H9 (cell line): ENCODE measurements around the gene LIPC. TPM values are rescaled to one million over a fixed set of nuclear protein-coding genes. Genes with fewer than 3 reads are reported as not detected.

Experiments used
- DNase-seq: peaks from one replicate; pipeline ENCODE4 v3.0.0-alpha.2; 2017
- H2AFZ ChIP-seq: one replicate; pipeline ENCODE4 v1.6.1; 2013; ENCODE audit warnings: mild to moderate bottlenecking, low read length, control low read depth, moderate library complexity
- H2AK5ac ChIP-seq: 2 replicates; pipeline ENCODE4 v1.6.1; 2013; ENCODE audit warnings: low read length, control low read depth, mixed read lengths; ENCODE audit not compliant: insufficient read length
- H2BK120ac ChIP-seq: one replicate; pipeline ENCODE4 v1.6.1; 2013; ENCODE audit warnings: low read depth, mild to moderate bottlenecking, low read length, control low read depth, inconsistent platforms; ENCODE audit not compliant: poor library complexity, severe bottlenecking
- H2BK12ac ChIP-seq: 2 replicates; pipeline ENCODE4 v1.6.1; 2013; ENCODE audit warnings: low read length, control low read depth, mixed read lengths, low read depth; ENCODE audit not compliant: insufficient read length
- H2BK15ac ChIP-seq: 2 replicates; pipeline ENCODE4 v1.6.1; 2013; ENCODE audit warnings: low read depth, low read length, control low read depth
- H2BK20ac ChIP-seq: one replicate; pipeline ENCODE4 v1.6.1; 2013; ENCODE audit warnings: low read depth, mild to moderate bottlenecking, low read length, control low read depth, inconsistent platforms; ENCODE audit not compliant: poor library complexity, severe bottlenecking
- H2BK5ac ChIP-seq: 2 replicates; pipeline ENCODE4 v1.6.1; 2013; ENCODE audit warnings: low read length, control low read depth, mixed read lengths; ENCODE audit not compliant: insufficient read length
- H3K14ac ChIP-seq: 2 replicates; pipeline ENCODE4 v1.6.1; 2013; ENCODE audit warnings: low read length, control low read depth; ENCODE audit not compliant: insufficient read depth
- H3K18ac ChIP-seq: 2 replicates; pipeline ENCODE4 v1.6.1; 2013; ENCODE audit warnings: low read depth, mild to moderate bottlenecking, mixed read lengths, low read length, control low read depth; ENCODE audit not compliant: insufficient read length
- H3K23ac ChIP-seq: 2 replicates; pipeline ENCODE4 v1.6.1; 2013; ENCODE audit warnings: low read length, control low read depth, mixed read lengths, low read depth; ENCODE audit not compliant: insufficient read length
- H3K23me2 ChIP-seq: 2 replicates; pipeline ENCODE4 v1.6.1; 2013; ENCODE audit warnings: low read depth, mild to moderate bottlenecking, mixed read lengths, low read length, control low read depth; ENCODE audit not compliant: insufficient read length, poor library complexity, severe bottlenecking
- H3K27ac ChIP-seq: 2 replicates; pipeline ENCODE4 v1.5.1; 2013; ENCODE audit warnings: low read length, control low read depth, mixed read lengths, low read depth; ENCODE audit not compliant: insufficient read length
- H3K27me3 ChIP-seq: 2 replicates; pipeline ENCODE4 v1.6.1; 2013; ENCODE audit warnings: low read length, control low read depth, inconsistent platforms; ENCODE audit not compliant: insufficient read depth
- H3K4ac ChIP-seq: 2 replicates; pipeline ENCODE4 v1.6.1; 2013; ENCODE audit warnings: low read depth, mild to moderate bottlenecking, control low read depth, inconsistent platforms, low read length, moderate library complexity
- H3K4me1 ChIP-seq: 2 replicates; pipeline ENCODE4 v1.6.1; 2013; ENCODE audit warnings: low read length, control low read depth, inconsistent platforms; ENCODE audit not compliant: insufficient read depth
- H3K4me2 ChIP-seq: 2 replicates; pipeline ENCODE4 v1.6.1; 2013; ENCODE audit warnings: low read length, control low read depth, mixed read lengths; ENCODE audit not compliant: insufficient read length, insufficient read depth
- H3K56ac ChIP-seq: 2 replicates; pipeline ENCODE4 v1.6.1; 2013; ENCODE audit warnings: low read depth, mild to moderate bottlenecking, mixed read lengths, low read length, control low read depth; ENCODE audit not compliant: insufficient read length
- H3K79me1 ChIP-seq: 2 replicates; pipeline ENCODE4 v1.6.1; 2013; ENCODE audit warnings: low read depth, mild to moderate bottlenecking, moderate library complexity, low read length, control low read depth, inconsistent platforms; ENCODE audit not compliant: insufficient read depth, poor library complexity, severe bottlenecking
- H3K79me2 ChIP-seq: 2 replicates; pipeline ENCODE4 v1.6.1; 2013; ENCODE audit warnings: low read length, control low read depth, inconsistent platforms; ENCODE audit not compliant: insufficient read depth
- H3K9ac ChIP-seq: 2 replicates; pipeline ENCODE4 v1.6.1; 2013; ENCODE audit warnings: low read length, control low read depth, mixed read lengths; ENCODE audit not compliant: insufficient read length; ENCODE audit errors: extremely low read depth
- H3K9me3 ChIP-seq: one replicate; pipeline ENCODE4 v1.6.1; 2013; ENCODE audit warnings: low read depth, low read length, inconsistent platforms; ENCODE audit not compliant: control insufficient read depth
- H3T11ph ChIP-seq: one replicate; pipeline ENCODE4 v1.6.1; 2013; ENCODE audit warnings: mild to moderate bottlenecking, low read length, control low read depth, inconsistent platforms
- H4K20me1 ChIP-seq: one replicate; pipeline ENCODE4 v1.6.1; 2013; ENCODE audit not compliant: control insufficient read depth, insufficient read length, insufficient read depth
- H4K5ac ChIP-seq: 2 replicates; pipeline ENCODE4 v1.6.1; 2013; ENCODE audit warnings: low read depth, mild to moderate bottlenecking, mixed read lengths, low read length, control low read depth; ENCODE audit not compliant: insufficient read length
- H4K8ac ChIP-seq: replicated peaks from 2 replicates; pipeline ENCODE4 v1.6.1; 2013; ENCODE audit warnings: low read length, control low read depth, mixed read lengths, low read depth; ENCODE audit not compliant: insufficient read length
- H4K91ac ChIP-seq: 2 replicates; pipeline ENCODE4 v1.6.1; 2013; ENCODE audit warnings: low read depth, mild to moderate bottlenecking, moderate library complexity, mixed read lengths, low read length, control low read depth; ENCODE audit not compliant: insufficient read length
- H3K27ac Mint-ChIP-seq, 3 experiments: 2 replicates in 2 of 3; 3 replicates in 1 of 3; pipeline ENCODE4 v1.8.0; 2020 to 2021; ENCODE audit warnings: mixed read lengths in 3 of 3, mild to moderate bottlenecking in 1 of 3, moderate library complexity in 1 of 3
- H3K27me3 Mint-ChIP-seq: 2 replicates; pipeline ENCODE4 v1.8.0; 2021; ENCODE audit warnings: low read depth, mild to moderate bottlenecking, moderate library complexity, mixed read lengths
- H3K36me3 Mint-ChIP-seq, 3 experiments: 2 replicates in 2 of 3; 3 replicates in 1 of 3; pipeline ENCODE4 v1.8.0; 2020 to 2021; ENCODE audit warnings: low read depth in 3 of 3, mixed read lengths in 3 of 3; ENCODE audit not compliant: insufficient read depth in 1 of 3
- H3K4me1 Mint-ChIP-seq, 2 experiments: 2 replicates each; pipeline ENCODE4 v1.8.0; 2020; ENCODE audit warnings: mixed read lengths in 2 of 2
- H3K4me3 Mint-ChIP-seq, 2 experiments: 2 replicates in 1 of 2; 3 replicates in 1 of 2; pipeline ENCODE4 v1.8.0; 2020 to 2021; ENCODE audit warnings: mild to moderate bottlenecking in 2 of 2, mixed read lengths in 2 of 2, moderate library complexity in 1 of 2
- H3K9me3 Mint-ChIP-seq, 2 experiments: 2 replicates in 1 of 2; 3 replicates in 1 of 2; pipeline ENCODE4 v1.8.0; 2020; ENCODE audit warnings: mild to moderate bottlenecking in 2 of 2, mixed read lengths in 2 of 2, moderate library complexity in 1 of 2
- CTCF ChIP-seq: fragments of 200-600 bp; sonication (generic); conservative IDR thresholded peaks from 3 replicates; pipeline ENCODE4 v1.8.0; 2021; ENCODE audit warnings: antibody characterized with exemption, mild to moderate bottlenecking
- WGBS: extraction: QIAGEN DNeasy Blood & Tissue Kit; methylation state at CpG from one replicate; pipeline ENCODE4 v1.1.7; 2013; ENCODE audit warnings: missing lambda C conversion rate, low lambda C conversion rate, mixed read lengths; ENCODE audit not compliant: insufficient read length; ENCODE audit errors: extremely low coverage; 5-methylcytosine and 5-hydroxymethylcytosine counted together
- total RNA-seq: library from RNA; stranded (reverse); gene quantifications from 2 replicates; pipeline ENCODE4 v1.2.1, GENCODE V29; 2021

LIPC gene
- total RNA-seq, 1 experiment from 2014 or later = not detected

- Histone ChIP-seq H3K9me3 (no peaks in the 10 kb centered on the region), H3K79me1 (no peaks in the 10 kb centered on the region), H2BK12ac (no peak overlapping the region), H3K79me2 (no peaks in the 10 kb centered on the region), H3K23me2 (no peaks in the 10 kb centered on the region), H3K14ac (no peak overlapping the region), H2BK120ac (no peak overlapping the region), H2AK5ac (no peak overlapping the region), H2BK20ac (no peak overlapping the region), H3K9ac (no peak overlapping the region), H3K4me1 (no peaks in the 10 kb centered on the region), H4K5ac (no peak overlapping the region), H4K20me1 (no peaks in the 10 kb centered on the region), H3K27me3 (no peaks in the 10 kb centered on the region), H4K8ac (no peak overlapping the region), H3K18ac (no peak overlapping the region), H3T11ph (no peak overlapping the region), H3K4me2 (no peak overlapping the region), H2AFZ (no peak overlapping the region), H3K4ac (no peak overlapping the region), H3K23ac (no peak overlapping the region), H4K91ac (no peak overlapping the region), H3K56ac (no peak overlapping the region), H2BK15ac (no peak overlapping the region), H2BK5ac (no peak overlapping the region), H3K27ac (no peak overlapping the region)
- Mint-ChIP-seq H3K4me1 (peaks cover 10 to 11% of the 10 kb centered on the region in 2 experiments), H3K27ac (no peak overlapping the region; a peak in 1 of 7 replicates), H3K27me3 (peaks cover 1% of the 10 kb centered on the region; the same call in 1 of the 2 replicates), H3K36me3 (no peaks in the 10 kb centered on the region), H3K9me3 (no peaks in the 10 kb centered on the region; a peak in 1 of 5 replicates), H3K4me3 (no peak overlapping the region; a peak in 1 of 5 replicates)
- TF ChIP-seq CTCF = no peak
- no peak for DNase-seq
- WGBS = no CpG with 5 or more reads among the region's 4 CpGs
Observed at GRCh38 chr15:58501006-58501405, 69.2 kb downstream of the LIPC start.
